Parathyroid adenoma (tissue), 2 donors: Measurements from ENCODE around the gene OXLD1.

ENCODE experiments used
- H2AFZ ChIP-seq: fragments of 300-600 bp; sonication (generic); one replicate; pipeline ENCODE4 v1.7.0; 2017; ENCODE audit warnings: antibody characterized with exemption, mild to moderate bottlenecking
- H3K27ac ChIP-seq: fragments of 300-600 bp; sonication (generic); one replicate; pipeline ENCODE4 v1.7.0; 2017
- H3K27me3 ChIP-seq: fragments of 300-600 bp; sonication (generic); one replicate; pipeline ENCODE4 v1.7.0; 2017; ENCODE audit warnings: low read length; ENCODE audit not compliant: control insufficient read depth, insufficient read depth
- H3K36me3 ChIP-seq: fragments of 300-600 bp; sonication (generic); one replicate; pipeline ENCODE4 v1.7.0; 2017; ENCODE audit warnings: low read length; ENCODE audit not compliant: control insufficient read depth, insufficient read depth
- H3K4me1 ChIP-seq: fragments of 300-600 bp; sonication (generic); one replicate; pipeline ENCODE4 v1.7.0; 2017; ENCODE audit warnings: control low read depth
- H3K4me2 ChIP-seq: fragments of 300-600 bp; sonication (generic); one replicate; pipeline ENCODE4 v1.7.0; 2017; ENCODE audit warnings: low read length
- H3K4me3 ChIP-seq: fragments of 300-600 bp; sonication (generic); one replicate; pipeline ENCODE4 v1.7.0; 2017; ENCODE audit warnings: low read depth, low read length
- H3K79me2 ChIP-seq: fragments of 300-600 bp; sonication (generic); one replicate; pipeline ENCODE4 v1.7.0; 2017; ENCODE audit warnings: control low read depth
- H3K9ac ChIP-seq: fragments of 300-600 bp; sonication (generic); one replicate; pipeline ENCODE4 v1.7.0; 2017; ENCODE audit warnings: mild to moderate bottlenecking
- H3K9me3 ChIP-seq: fragments of 300-600 bp; sonication (generic); one replicate; pipeline ENCODE4 v1.7.0; 2017; ENCODE audit warnings: low read length; ENCODE audit not compliant: control insufficient read depth
- TF ChIP-seq, protein P1 (sequence below): fragments of 300-600 bp; sonication (generic); IDR thresholded peaks from one replicate; pipeline ENCODE4 v1.7.0; 2017; ENCODE audit warnings: antibody characterized with exemption, mild to moderate bottlenecking
- donor health status: primary hyperparathyroidism.

The OXLD1 gene

DNA sequence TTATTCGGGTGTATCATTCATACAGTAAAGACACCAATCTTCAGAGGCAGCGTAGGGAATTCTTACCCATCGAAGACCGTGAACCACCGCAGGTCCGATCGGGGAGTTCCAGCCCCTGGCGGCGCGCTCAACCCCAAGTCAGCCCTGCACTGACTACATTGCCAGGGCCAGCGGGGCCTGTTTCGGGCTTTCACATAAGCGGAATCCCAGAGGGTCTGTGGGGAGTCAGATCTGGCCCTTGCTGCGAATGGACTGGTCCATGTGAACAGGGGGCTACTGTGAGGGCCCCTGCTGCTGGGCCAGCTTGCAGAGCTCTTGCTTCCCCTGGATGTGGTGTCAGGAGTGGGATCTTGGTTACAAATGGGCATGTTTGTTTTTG lies 17.7 kb downstream of the OXLD1 start:
- H2AFZ ChIP-seq, result no peak overlapping the region
- H3K4me2 ChIP-seq, result no peak overlapping the region
- no peak overlapping the region for H3K4me3 ChIP-seq
- H3K27ac ChIP-seq, result no peak overlapping the region
- no peaks in the 10 kb centered on the region for H3K36me3 ChIP-seq
- TF ChIP-seq, protein P1, sequence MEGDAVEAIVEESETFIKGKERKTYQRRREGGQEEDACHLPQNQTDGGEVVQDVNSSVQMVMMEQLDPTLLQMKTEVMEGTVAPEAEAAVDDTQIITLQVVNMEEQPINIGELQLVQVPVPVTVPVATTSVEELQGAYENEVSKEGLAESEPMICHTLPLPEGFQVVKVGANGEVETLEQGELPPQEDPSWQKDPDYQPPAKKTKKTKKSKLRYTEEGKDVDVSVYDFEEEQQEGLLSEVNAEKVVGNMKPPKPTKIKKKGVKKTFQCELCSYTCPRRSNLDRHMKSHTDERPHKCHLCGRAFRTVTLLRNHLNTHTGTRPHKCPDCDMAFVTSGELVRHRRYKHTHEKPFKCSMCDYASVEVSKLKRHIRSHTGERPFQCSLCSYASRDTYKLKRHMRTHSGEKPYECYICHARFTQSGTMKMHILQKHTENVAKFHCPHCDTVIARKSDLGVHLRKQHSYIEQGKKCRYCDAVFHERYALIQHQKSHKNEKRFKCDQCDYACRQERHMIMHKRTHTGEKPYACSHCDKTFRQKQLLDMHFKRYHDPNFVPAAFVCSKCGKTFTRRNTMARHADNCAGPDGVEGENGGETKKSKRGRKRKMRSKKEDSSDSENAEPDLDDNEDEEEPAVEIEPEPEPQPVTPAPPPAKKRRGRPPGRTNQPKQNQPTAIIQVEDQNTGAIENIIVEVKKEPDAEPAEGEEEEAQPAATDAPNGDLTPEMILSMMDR, result no peak
- H3K4me1 ChIP-seq, result no peaks in the 10 kb centered on the region
- H3K9ac ChIP-seq, result no peak overlapping the region
- no peaks in the 10 kb centered on the region for H3K9me3 ChIP-seq
- H3K27me3 ChIP-seq, result peaks cover 6% of the 10 kb centered on the region
- H3K79me2 ChIP-seq, result no peaks in the 10 kb centered on the region

GRCh38 chr17:81648013-81648706 lies 18.2 kb downstream of the OXLD1 start:
- TF ChIP-seq, protein P1, result no peak
- Histone ChIP-seq H3K79me2 (no peaks in the 10 kb centered on the region), H3K27me3 (peaks cover 6% of the 10 kb centered on the region), H3K9me3 (no peaks in the 10 kb centered on the region), H3K4me1 (no peaks in the 10 kb centered on the region), H3K27ac (no peak overlapping the region), H2AFZ (no peak overlapping the region), H3K9ac (no peak overlapping the region), H3K36me3 (no peaks in the 10 kb centered on the region), H3K4me3 (no peak overlapping the region), H3K4me2 (no peak overlapping the region)

DNA sequence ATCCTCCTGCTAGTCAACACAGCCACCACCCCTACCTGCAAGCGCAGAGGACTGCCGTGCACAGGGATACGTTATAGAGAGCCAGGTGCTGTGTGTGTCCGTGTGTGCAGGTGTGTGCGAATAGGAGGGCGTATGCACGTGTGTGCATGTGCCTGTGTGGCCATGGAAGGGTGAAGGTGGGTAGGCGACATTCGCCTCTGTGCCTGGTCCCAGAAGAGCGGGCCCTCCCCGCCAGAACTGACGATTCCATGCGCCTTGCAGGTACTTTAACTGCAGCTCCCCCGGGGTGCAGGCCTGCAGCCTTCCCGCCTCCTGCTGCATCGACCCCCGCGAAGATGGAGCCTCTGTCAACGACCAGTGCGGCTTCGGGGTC lies 18.8 kb downstream of the OXLD1 start:
- no peak overlapping the region for H3K27ac ChIP-seq
- H3K4me2 ChIP-seq, result no peak overlapping the region
- H3K4me1 ChIP-seq, result no peaks in the 10 kb centered on the region
- peaks cover 6% of the 10 kb centered on the region for H3K27me3 ChIP-seq
- H3K36me3 ChIP-seq, result no peaks in the 10 kb centered on the region
- no peak overlapping the region for H2AFZ ChIP-seq
- TF ChIP-seq, protein P1, result no peak
- H3K9me3 ChIP-seq, result no peaks in the 10 kb centered on the region
- no peaks in the 10 kb centered on the region for H3K79me2 ChIP-seq
- H3K4me3 ChIP-seq, result no peak overlapping the region
- H3K9ac ChIP-seq, result no peak overlapping the region

DNA sequence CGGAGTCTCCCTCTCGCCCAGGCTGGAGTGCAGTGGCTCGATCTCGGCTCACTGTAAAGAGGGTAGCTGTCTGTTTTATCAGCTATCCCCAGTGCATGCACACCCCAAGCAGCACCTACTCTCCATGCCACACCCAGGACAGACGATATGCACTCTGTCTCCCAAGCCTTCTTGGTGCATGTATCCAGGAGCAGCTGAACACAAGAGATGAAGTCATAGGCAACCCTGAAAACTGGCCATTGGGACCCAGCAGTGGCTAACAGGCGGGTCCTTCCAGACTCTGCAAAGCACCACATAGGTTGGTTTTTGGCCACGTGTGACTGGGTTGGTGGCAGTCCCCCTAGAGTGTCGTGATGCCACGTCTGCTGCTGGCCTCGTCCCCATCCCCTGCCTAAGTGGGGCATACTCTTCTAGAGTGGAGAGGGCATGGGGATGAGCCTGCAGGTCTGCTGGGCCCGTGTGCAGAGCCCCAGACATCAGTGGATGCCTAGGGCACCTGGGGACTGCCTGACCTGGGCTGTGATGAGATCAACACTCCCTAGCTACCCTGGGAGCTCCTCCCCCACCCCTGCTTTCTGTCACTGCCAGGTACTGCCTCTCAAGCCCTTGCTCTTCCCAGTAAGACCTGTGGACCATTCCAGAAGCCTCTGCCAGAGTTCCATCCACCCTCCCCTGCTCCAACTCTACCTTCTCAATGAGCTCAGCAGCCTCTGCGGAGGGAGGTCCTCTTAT lies 19.4 kb downstream of the OXLD1 start:
- H3K27me3 ChIP-seq, result peaks cover 6% of the 10 kb centered on the region

More for the DNA sequence above, 19.4 kb downstream of the OXLD1 start:
- TF ChIP-seq, protein P1, result no peak
- Histone ChIP-seq H2AFZ (no peak overlapping the region), H3K4me2 (no peak overlapping the region), H3K4me1 (no peaks in the 10 kb centered on the region), H3K36me3 (no peaks in the 10 kb centered on the region), H3K9me3 (no peaks in the 10 kb centered on the region), H3K27ac (no peak overlapping the region), H3K4me3 (no peak overlapping the region), H3K9ac (no peak overlapping the region), H3K79me2 (no peaks in the 10 kb centered on the region)
